ENCODE measurements around the gene EIF6. TPM values are rescaled to one million over a fixed set of nuclear protein-coding genes. Genes with fewer than 3 reads are reported as not detected.

Gene EIF6
- total and polyA plus RNA-seq, 2 experiments from 2014 or later: 149 to 215 TPM

Other genes starting within 250 kb of the EIF6 start
- gene TRPC4AP, start 192.0 kb downstream of the EIF6 start, total RNA-seq (2014; rRNA removed; shearing (Covaris generic)): 74.1 and 89.5 TPM in 2 replicates
- gene TRPC4AP, start 192.0 kb downstream of the EIF6 start, polyA plus RNA-seq (2016; fragmentation: Nextera tagmentation; extraction: Ambion mirVana): 47.5 and 48.8 TPM in 2 replicates
- gene EDEM2, start 137.4 kb downstream of the EIF6 start, total RNA-seq (2014; rRNA removed; shearing (Covaris generic)): 20.7 and 25.3 TPM in 2 replicates
- 13.9 and 14.2 TPM in 2 replicates for gene EDEM2, start 137.4 kb downstream of the EIF6 start, polyA plus RNA-seq (2016; fragmentation: Nextera tagmentation; extraction: Ambion mirVana)
- gene PROCR, start 112.7 kb downstream of the EIF6 start, total RNA-seq (2014; rRNA removed; shearing (Covaris generic)): 32.9 and 45.2 TPM in 2 replicates
- 36.1 and 41.5 TPM in 2 replicates for gene PROCR, start 112.7 kb downstream of the EIF6 start, polyA plus RNA-seq (2016; fragmentation: Nextera tagmentation; extraction: Ambion mirVana)
- 24.5 and 27.3 TPM in 2 replicates for gene MMP24, start 58.1 kb downstream of the EIF6 start, total RNA-seq (2014; rRNA removed; shearing (Covaris generic))
- 1.8 and 2.0 TPM in 2 replicates for gene MMP24, start 58.1 kb downstream of the EIF6 start, polyA plus RNA-seq (2016; fragmentation: Nextera tagmentation; extraction: Ambion mirVana)
- gene MMP24OS, start 6.7 kb downstream of the EIF6 start, total RNA-seq (2014; rRNA removed; shearing (Covaris generic)): 10.5 and 14.6 TPM in 2 replicates
- gene MMP24OS, start 6.7 kb downstream of the EIF6 start, polyA plus RNA-seq (2016; fragmentation: Nextera tagmentation; extraction: Ambion mirVana): 25.4 and 31.6 TPM in 2 replicates
- gene FAM83C, start 7.7 kb upstream of the EIF6 start, total RNA-seq (2014; rRNA removed; shearing (Covaris generic)): 0.10 TPM in 1 of 2 replicates, not detected in the other
- not detected in 2 replicates for gene FAM83C, start 7.7 kb upstream of the EIF6 start, polyA plus RNA-seq (2016; fragmentation: Nextera tagmentation; extraction: Ambion mirVana)
- 46.9 and 67.8 TPM in 2 replicates for gene UQCC1, start 127.2 kb upstream of the EIF6 start, total RNA-seq (2014; rRNA removed; shearing (Covaris generic))
- gene UQCC1, start 127.2 kb upstream of the EIF6 start, polyA plus RNA-seq (2016; fragmentation: Nextera tagmentation; extraction: Ambion mirVana): 25.0 and 25.1 TPM in 2 replicates
- gene GDF5, start 153.5 kb upstream of the EIF6 start, total RNA-seq (2014; rRNA removed; shearing (Covaris generic)): 0.50 TPM in 1 of 2 replicates, not detected in the other
- not detected in 2 replicates for gene GDF5, start 153.5 kb upstream of the EIF6 start, polyA plus RNA-seq (2016; fragmentation: Nextera tagmentation; extraction: Ambion mirVana)
- 28.0 and 39.0 TPM in 2 replicates for gene CEP250, start 170.8 kb upstream of the EIF6 start, total RNA-seq (2014; rRNA removed; shearing (Covaris generic))
- gene CEP250, start 170.8 kb upstream of the EIF6 start, polyA plus RNA-seq (2016; fragmentation: Nextera tagmentation; extraction: Ambion mirVana): 28.9 and 29.1 TPM in 2 replicates
- gene C20orf173, start 244.9 kb upstream of the EIF6 start, total RNA-seq (2014; rRNA removed; shearing (Covaris generic)): not detected in 2 replicates
- gene C20orf173, start 244.9 kb upstream of the EIF6 start, polyA plus RNA-seq (2016; fragmentation: Nextera tagmentation; extraction: Ambion mirVana): not detected in 2 replicates